Psoas muscle (tissue), 8 donors: ENCODE results near the gene MMD. TPM values are rescaled to one million over a fixed set of nuclear protein-coding genes. Genes with fewer than 3 reads are reported as not detected.

Experiments used
- ATAC-seq, 4 donors: fragments of 200-7000 bp; cut with Tn5 transposase; one replicate each; pipeline ENCODE4 v1.9.1; 2020; ENCODE audit warnings: moderate library complexity in 3 of 4, mild to moderate bottlenecking in 2 of 4
- DNase-seq, 2 donors: peaks; one replicate each; pipeline ENCODE4 v3.0.0-alpha.2; 2020
- H3K27ac ChIP-seq: fragments of 200-600 bp; one replicate; pipeline ENCODE4 v1.8.0; 2022
- H3K27me3 ChIP-seq, 3 donors: fragments of 200-600 bp in 1 of 3; one replicate each; pipeline versions ENCODE4 v1.6.1 to v1.8.0; 2013 to 2022; ENCODE audit warnings: low read length in 2 of 3, mild to moderate bottlenecking in 2 of 3, moderate library complexity in 1 of 3; ENCODE audit not compliant: insufficient read depth in 3 of 3
- H3K36me3 ChIP-seq, 2 donors: fragments of 200-600 bp in 1 of 2; one replicate each; pipeline versions ENCODE4 v1.6.1 to v1.8.0; 2013 to 2022; ENCODE audit warnings: low read depth in 1 of 2, mild to moderate bottlenecking in 1 of 2, moderate library complexity in 1 of 2; ENCODE audit not compliant: insufficient read depth in 1 of 2
- H3K4me1 ChIP-seq: fragments of 200-600 bp; one replicate; pipeline ENCODE4 v1.8.0; 2022
- H3K4me3 ChIP-seq: fragments of 200-600 bp; one replicate; pipeline ENCODE4 v1.8.0; 2022; ENCODE audit warnings: mild to moderate bottlenecking
- H3K9me3 ChIP-seq: fragments of 200-600 bp; one replicate; pipeline ENCODE4 v1.8.0; 2022
- WGBS, 3 donors: extraction: QIAGEN DNeasy Blood & Tissue Kit; methylation state at CpG; one replicate each; pipeline versions ENCODE4 v1.1.6 to v1.1.7; 2013; 5-methylcytosine and 5-hydroxymethylcytosine counted together
- intact Hi-C, 2 donors: fragments of 100-400 bp; cut with DNase I; formaldehyde crosslinking; loops; one replicate each; pipeline versions ENCODE4 v1.11.0 to v1.14.2; 2022
- polyA plus RNA-seq, 3 donors: library from polyadenylated mRNA; stranded (reverse); fragments of 200-250 nt; gene quantifications; one replicate each; pipeline ENCODE4 v1.2.3, GENCODE V29; 2013
- total RNA-seq, 4 donors: library from RNA; stranded (reverse); fragmentation: NEBNext Ultra II Directional in 2 of 4; extraction: Animal tissue kit (Norgen Biotek cat#: 25700) in 2 of 4; gene quantifications; one replicate each; pipeline versions ENCODE4 v1.2.1 to v1.2.4, GENCODE V29; 2021 to 2023
- TF ChIP-seq, protein P1 (sequence below): fragments of 200-600 bp; IDR thresholded peaks from one replicate; pipeline ENCODE4 v1.8.0; 2022; ENCODE audit warnings: antibody characterized with exemption
- donor health status: healthy with polysubstance abuse.
- donor health status: DM: no; HTN: no; CAD: no; lungs with moderate emphysema.
- donor health status: Bipolar disorder and iron deficiency.
- donor health status: healthy.
- donor health status: DM: yes; HTN: yes; CAD: no.
- donor health status: DM: no; HTN: no; CAD: no.
- donor health status: DM: no; HTN: no; CAD: no.
- donor health status: DM: yes; HTN: yes; CAD: no.

The MMD gene
- total and polyA plus RNA-seq, 7 donors, result 3.0 to 11.0 (median 6.2) TPM

DNA sequence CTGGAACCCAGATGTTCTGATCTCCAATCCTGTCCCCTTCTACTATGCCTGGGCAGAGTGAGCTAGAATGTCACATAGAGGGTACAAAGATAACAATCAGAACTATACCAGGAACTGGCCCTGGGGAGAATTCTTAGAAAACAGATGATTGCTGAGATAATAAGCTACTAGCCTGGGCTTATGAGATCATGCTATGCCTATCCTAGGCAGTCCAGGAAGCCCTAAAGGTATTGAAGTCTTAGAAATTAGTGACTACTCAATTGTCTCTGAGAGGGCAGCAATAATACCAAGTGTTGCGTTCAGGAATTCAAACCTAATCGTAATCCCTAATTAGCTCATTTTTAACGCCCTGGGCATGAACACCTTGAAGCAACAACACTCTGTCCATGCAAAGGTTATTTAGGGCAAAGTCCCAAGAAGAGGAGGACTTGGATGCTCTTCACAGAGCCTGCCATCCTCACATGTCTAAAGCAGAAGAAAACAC lies 77.1 kb downstream of the MMD start:
- Histone ChIP-seq H3K4me3 (no peak overlapping the region), H3K27me3 (no peaks in the 10 kb centered on the region), H3K4me1 (no peaks in the 10 kb centered on the region), H3K9me3 (no peaks in the 10 kb centered on the region), H3K36me3 (no peaks in the 10 kb centered on the region), H3K27ac (no peak overlapping the region)
- no peak for ATAC-seq
- DNase-seq, result no peak
- TF ChIP-seq, protein P1, sequence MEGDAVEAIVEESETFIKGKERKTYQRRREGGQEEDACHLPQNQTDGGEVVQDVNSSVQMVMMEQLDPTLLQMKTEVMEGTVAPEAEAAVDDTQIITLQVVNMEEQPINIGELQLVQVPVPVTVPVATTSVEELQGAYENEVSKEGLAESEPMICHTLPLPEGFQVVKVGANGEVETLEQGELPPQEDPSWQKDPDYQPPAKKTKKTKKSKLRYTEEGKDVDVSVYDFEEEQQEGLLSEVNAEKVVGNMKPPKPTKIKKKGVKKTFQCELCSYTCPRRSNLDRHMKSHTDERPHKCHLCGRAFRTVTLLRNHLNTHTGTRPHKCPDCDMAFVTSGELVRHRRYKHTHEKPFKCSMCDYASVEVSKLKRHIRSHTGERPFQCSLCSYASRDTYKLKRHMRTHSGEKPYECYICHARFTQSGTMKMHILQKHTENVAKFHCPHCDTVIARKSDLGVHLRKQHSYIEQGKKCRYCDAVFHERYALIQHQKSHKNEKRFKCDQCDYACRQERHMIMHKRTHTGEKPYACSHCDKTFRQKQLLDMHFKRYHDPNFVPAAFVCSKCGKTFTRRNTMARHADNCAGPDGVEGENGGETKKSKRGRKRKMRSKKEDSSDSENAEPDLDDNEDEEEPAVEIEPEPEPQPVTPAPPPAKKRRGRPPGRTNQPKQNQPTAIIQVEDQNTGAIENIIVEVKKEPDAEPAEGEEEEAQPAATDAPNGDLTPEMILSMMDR, result no peak
- intact Hi-C loops, result no loop called here
- WGBS, 3 donors, result 80 to 86% (median 86%) methylated on average over 3 of the region's 3 CpGs

DNA sequence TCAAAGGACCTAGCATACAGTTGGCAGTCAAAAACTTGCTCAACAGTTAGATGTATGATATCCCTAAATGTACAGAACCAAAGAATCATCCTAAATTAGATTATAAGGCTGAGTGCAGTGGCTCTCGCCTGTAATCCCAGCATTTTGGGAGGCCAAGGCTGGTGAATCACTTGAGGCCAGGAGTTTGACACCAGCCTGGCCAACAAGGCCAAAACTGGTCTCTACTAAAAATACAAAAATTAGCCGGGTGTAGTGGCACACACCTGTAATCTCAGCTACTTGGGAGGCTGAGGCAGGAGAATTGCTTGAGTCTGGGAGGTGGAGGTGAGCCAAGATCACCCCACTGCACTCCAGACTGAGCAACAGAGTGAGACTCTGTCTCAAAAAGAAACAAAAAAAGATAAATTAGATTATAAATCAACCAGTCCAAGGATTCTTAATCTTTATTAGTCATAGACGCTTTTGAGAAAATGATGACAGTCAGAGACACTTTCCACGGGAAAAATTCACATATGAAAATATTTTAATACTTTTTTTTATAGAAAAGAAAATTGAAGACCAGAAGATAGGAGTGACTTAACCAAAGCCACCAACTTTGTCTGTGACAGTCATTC lies 77.6 kb downstream of the MMD start:
- Histone ChIP-seq H3K27ac (no peak overlapping the region), H3K36me3 (no peaks in the 10 kb centered on the region), H3K4me3 (no peak overlapping the region), H3K9me3 (no peaks in the 10 kb centered on the region), H3K27me3 (no peaks in the 10 kb centered on the region), H3K4me1 (no peaks in the 10 kb centered on the region)
- TF ChIP-seq, protein P1, result no peak
- 88 to 94% (median 91%) methylated on average over 4 of the region's 4 CpGs for WGBS, 3 donors
- DNase-seq (no peak), ATAC-seq (no peak)
- intact Hi-C loops, result no loop called here

DNA sequence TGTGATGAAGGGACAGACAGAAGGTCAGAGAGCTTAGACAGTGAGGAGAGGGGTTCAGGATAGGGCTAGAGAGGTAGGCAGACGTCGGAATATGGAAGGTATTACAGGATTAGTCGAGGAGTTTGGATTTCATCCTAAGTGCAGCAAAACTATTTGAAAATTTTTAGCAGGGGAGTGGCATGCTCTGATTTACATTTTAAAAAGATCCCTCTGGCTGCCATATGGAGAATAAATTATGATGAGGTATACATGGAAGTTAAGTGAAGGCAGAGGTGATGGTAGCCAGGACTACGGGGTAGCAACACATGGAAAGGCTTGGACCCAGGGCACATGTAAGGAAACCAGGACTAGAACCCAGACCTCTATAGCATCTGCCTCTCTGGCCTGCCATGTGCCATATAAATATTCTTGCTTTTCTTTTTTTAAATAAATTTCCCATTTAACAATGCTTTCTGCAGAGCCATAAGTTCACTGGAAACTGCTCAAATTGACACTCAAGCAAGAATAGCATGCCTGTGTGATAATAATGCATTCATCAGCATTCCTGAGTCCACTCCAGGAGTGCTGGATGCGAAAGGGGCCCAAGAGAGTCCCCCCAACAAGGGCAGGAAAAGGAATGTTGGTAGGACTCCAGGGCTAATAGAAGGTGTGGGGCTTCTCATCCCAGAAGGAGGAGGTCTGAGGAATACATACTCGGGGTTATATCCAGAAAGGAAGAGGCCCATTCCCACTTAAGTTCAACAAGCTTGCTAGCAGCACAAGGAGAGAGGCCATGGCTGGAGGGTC lies 78.6 kb downstream of the MMD start:
- TF ChIP-seq, protein P1, result no peak
- Histone ChIP-seq H3K27me3 (no peaks in the 10 kb centered on the region), H3K27ac (no peak overlapping the region), H3K36me3 (no peaks in the 10 kb centered on the region), H3K4me1 (no peaks in the 10 kb centered on the region), H3K4me3 (no peak overlapping the region), H3K9me3 (no peaks in the 10 kb centered on the region)
- intact Hi-C loops, result no loop called here
- DNase-seq (no peak), ATAC-seq (no peak)
- 72 to 79% (median 76%) methylated on average over 6 of the region's 6 CpGs for WGBS, 3 donors

Other genes with a start within 250 kb of the MMD start
- 1 to 10 TPM; 3.7 to 5.0 (median 4.4) TPM for gene HLF, start 156.9 kb downstream of the MMD start, total RNA-seq
- 1 to 10 TPM in 2 of 3 donors, under 1 TPM in 1; 0.59 to 3.0 (median 1.6) TPM for gene HLF, start 156.9 kb downstream of the MMD start, polyA plus RNA-seq
- not detected for gene SMIM36, start 89.6 kb upstream of the MMD start, total RNA-seq
- not detected for gene SMIM36, start 89.6 kb upstream of the MMD start, polyA plus RNA-seq